Measurements from ENCODE around the gene DLEC1.

- peak; percentile 70 to 88 (median 82) for TF ChIP-seq CTCF (IDR thresholded peaks at IDR 0.05)
- no peak for TF ChIP-seq POLR2A (IDR thresholded peaks at IDR 0.05)
These were observed 42.2 kb upstream of the DLEC1 start for GRCh38 chr3:37996785-37997301.
